B cell (primary cell): ENCODE results near the gene FUT3. TPM values are rescaled to one million over a fixed set of nuclear protein-coding genes. Genes with fewer than 3 reads are reported as not detected.

Source experiments
- ATAC-seq: fragments of 200-7000 bp; cut with Tn5 transposase; one replicate; pipeline ENCODE4 v1.10.0; 2021; ENCODE audit warnings: low read depth, mild to moderate bottlenecking, moderate number of reproducible peaks, moderate library complexity
- CTCF ChIA-PET: fragments of 350-600 bp; sonication (Branson Sonifier 250); formaldehyde crosslinking; loops from one replicate; lab custom pipeline; 2021; ENCODE audit warnings: antibody characterized with exemption, inconsistent platforms; lab: Charles Lee
- POLR2A ChIA-PET: fragments of 350-600 bp; sonication (Branson Sonifier 250); formaldehyde crosslinking; loops from one replicate; lab custom pipeline; 2021; ENCODE audit warnings: antibody characterized with exemption; lab: Charles Lee
- DNase-seq: peaks from one replicate; pipeline ENCODE4 v3.0.0; 2013
- H2AFZ ChIP-seq: 2 replicates; pipeline ENCODE4 v1.6.1; 2012; ENCODE audit warnings: mild to moderate bottlenecking, low read depth, low read length; ENCODE audit not compliant: insufficient read depth, poor library complexity, severe bottlenecking
- H3K27ac ChIP-seq, 2 donors: 1 replicate in 1 of 2; 2 replicates in 1 of 2; pipeline ENCODE4 v1.5.1; 2012 to 2013; ENCODE audit warnings: low read length in 2 of 2, mild to moderate bottlenecking in 2 of 2, moderate library complexity in 1 of 2
- H3K27me3 ChIP-seq, 4 experiments: fragments of 200-600 bp in 1 of 4; sonication (generic) in 1 of 4; replicated peaks in 1 of 4; 1 replicate in 2 of 4; 2 replicates in 2 of 4; pipeline versions ENCODE4 v1.6.1 to v1.7.0; 2013 to 2016; ENCODE audit warnings: low read length in 3 of 4, mild to moderate bottlenecking in 2 of 4, mixed read lengths in 1 of 4, moderate library complexity in 1 of 4; ENCODE audit not compliant: insufficient read depth in 4 of 4, control insufficient read depth in 3 of 4; ENCODE audit errors: control extremely low read depth in 1 of 4
- H3K36me3 ChIP-seq, 2 experiments: replicated peaks in 1 of 2; 1 replicate in 1 of 2; 2 replicates in 1 of 2; pipeline versions ENCODE4 v1.6.1 to v1.7.1; 2013; ENCODE audit warnings: low read length in 1 of 2; ENCODE audit not compliant: insufficient read depth in 2 of 2, control insufficient read depth in 1 of 2; ENCODE audit errors: control extremely low read depth in 1 of 2, extremely low read depth in 1 of 2
- H3K4me1 ChIP-seq, 2 donors: fragments of 200-600 bp in 1 of 2; sonication (generic) in 1 of 2; 1 replicate in 1 of 2; 2 replicates in 1 of 2; pipeline versions ENCODE4 v1.5.1 to v1.6.1; 2013 to 2017; ENCODE audit warnings: low read length in 2 of 2; ENCODE audit not compliant: control insufficient read depth in 2 of 2, insufficient read depth in 2 of 2
- H3K4me2 ChIP-seq: replicated peaks from 2 replicates; pipeline ENCODE3; 2012; ENCODE audit warnings: mild to moderate bottlenecking, low read depth, low read length; ENCODE audit not compliant: poor library complexity, severe bottlenecking
- H3K4me3 ChIP-seq, 5 experiments: fragments of 200-600 bp in 1 of 5; sonication (generic) in 1 of 5; 1 replicate in 3 of 5; 2 replicates in 2 of 5; pipeline versions ENCODE4 v1.5.1 to v1.7.0; 2011 to 2016; ENCODE audit warnings: low read length in 4 of 5, mild to moderate bottlenecking in 4 of 5, low read depth in 2 of 5, control low read depth in 1 of 5, moderate library complexity in 1 of 5; ENCODE audit not compliant: insufficient read depth in 1 of 5; ENCODE audit errors: control extremely low read depth in 1 of 5, extremely low read depth in 1 of 5
- H3K79me2 ChIP-seq: fragments of 200-600 bp; sonication (generic); one replicate; pipeline ENCODE4 v1.6.0; 2016; ENCODE audit warnings: low read length; ENCODE audit not compliant: control insufficient read depth, insufficient read depth
- H3K9ac ChIP-seq: fragments of 200-600 bp; sonication (generic); 2 replicates; pipeline ENCODE4 v1.6.1; 2017; ENCODE audit warnings: mild to moderate bottlenecking, low read length, moderate library complexity
- H3K9me3 ChIP-seq, 3 donors: one replicate each; pipeline versions ENCODE4 v1.6.1 to v1.7.1; 2013; ENCODE audit warnings: low read length in 2 of 3; ENCODE audit not compliant: control insufficient read depth in 2 of 3, insufficient read depth in 1 of 3; ENCODE audit errors: control extremely low read depth in 1 of 3
- H4K20me1 ChIP-seq: 2 replicates; pipeline ENCODE4 v1.6.0; 2012; ENCODE audit warnings: mild to moderate bottlenecking, low read length; ENCODE audit not compliant: insufficient read depth, control insufficient read depth, poor library complexity, severe bottlenecking
- H3K27ac Mint-ChIP-seq: one replicate; pipeline ENCODE4 v1.8.0; 2021; ENCODE audit warnings: mixed read lengths
- H3K27me3 Mint-ChIP-seq: one replicate; pipeline ENCODE4 v1.8.0; 2021; ENCODE audit warnings: mixed read lengths
- H3K4me1 Mint-ChIP-seq: one replicate; pipeline ENCODE4 v1.8.0; 2021; ENCODE audit warnings: mixed read lengths
- H3K4me3 Mint-ChIP-seq: one replicate; pipeline ENCODE4 v1.8.0; 2021; ENCODE audit warnings: mixed read lengths
- H3K9me3 Mint-ChIP-seq: one replicate; pipeline ENCODE4 v1.8.0; 2022; ENCODE audit warnings: mixed read lengths; ENCODE audit not compliant: insufficient read depth
- CTCF ChIP-seq: fragments of 200-600 bp; IDR thresholded peaks from one replicate; pipeline ENCODE4 v1.8.0; 2022; ENCODE audit warnings: antibody characterized with exemption, mild to moderate bottlenecking
- EZH2 ChIP-seq: IDR thresholded peaks from 2 replicates; pipeline ENCODE4 v1.6.1; 2012; ENCODE audit warnings: borderline replicate concordance, low read depth, mild to moderate bottlenecking, moderate library complexity, low read length; ENCODE audit not compliant: insufficient read depth, poor library complexity, severe bottlenecking
- WGBS: methylation state at CpG from one replicate; pipeline ENCODE4 v1.1.5; 2013; ENCODE audit warnings: missing lambda C conversion rate; ENCODE audit not compliant: insufficient coverage; 5-methylcytosine and 5-hydroxymethylcytosine counted together
- intact Hi-C: fragments of 100-400 bp; cut with micrococcal nuclease; formaldehyde crosslinking; loops from one replicate; pipeline ENCODE4 v1.10.0; 2022
- polyA plus RNA-seq: library from polyadenylated mRNA; depleted of rRNA; stranded (reverse); fragments of >200 nt; gene quantifications from 2 replicates; pipeline ENCODE4 v1.2.3, GENCODE V29; 2012
- total RNA-seq, 2 donors: library from RNA; stranded (reverse); fragments of 120-200 nt in 1 of 2; gene quantifications; 1 replicate in 1 of 2; 2 replicates in 1 of 2; pipeline versions ENCODE4 v1.2.3 to v1.2.4, GENCODE V29; 2013 to 2022

The FUT3 gene
- total and polyA plus RNA-seq, 2 donors (not counting 1 experiment from before 2014, with no cell fraction given), result not detected

DNA sequence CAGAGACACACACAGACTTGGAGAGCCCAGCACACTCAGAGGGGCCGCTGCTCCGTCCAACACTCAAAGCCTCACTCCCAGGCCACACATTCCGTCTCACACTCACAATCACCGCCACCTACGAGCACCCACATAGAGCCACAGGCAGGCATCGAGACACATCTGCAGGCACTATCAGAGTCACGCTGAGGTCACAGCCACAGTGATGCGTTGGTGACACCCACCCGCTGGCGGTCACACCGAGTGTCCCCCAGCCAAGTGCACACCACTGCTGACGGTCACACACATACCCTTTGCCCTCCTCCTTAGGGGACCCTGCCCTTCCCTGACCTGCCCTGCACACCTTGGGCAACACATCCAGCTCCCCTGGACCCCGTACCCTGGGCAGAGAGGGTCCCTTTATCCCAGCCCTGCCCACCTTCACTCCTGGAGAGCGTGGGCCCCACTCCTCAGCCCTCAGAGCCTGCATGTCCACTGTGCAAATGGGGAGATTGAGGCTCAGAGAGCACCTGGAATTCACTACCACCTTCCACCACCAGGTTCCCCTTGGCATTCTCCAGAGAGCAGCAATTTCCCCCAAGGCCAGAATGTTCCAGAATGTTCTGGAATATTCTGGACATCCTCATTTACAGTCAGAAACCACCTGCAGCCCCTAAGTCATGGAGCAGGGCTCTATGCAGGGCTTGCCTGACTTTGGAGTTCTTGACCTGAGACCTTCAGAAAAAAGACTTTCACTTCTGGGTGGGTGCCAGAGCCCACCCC is 13.7 kb upstream of the FUT3 start:
- H3K4me3 ChIP-seq, result no peak overlapping the region
- DNase-seq, result no peak
- no peak overlapping the region for H3K9ac ChIP-seq
- no peak overlapping the region for H3K4me2 ChIP-seq
- H4K20me1 ChIP-seq, result no peaks in the 10 kb centered on the region
- no peaks in the 10 kb centered on the region for H3K36me3 ChIP-seq
- H3K27ac ChIP-seq, result no peak overlapping the region
- no peaks in the 10 kb centered on the region for H3K9me3 ChIP-seq
- H3K27ac Mint-ChIP-seq, result no peak overlapping the region
- CTCF ChIA-PET, result no interaction called here
- H3K9me3 Mint-ChIP-seq, result no peaks in the 10 kb centered on the region
- H3K79me2 ChIP-seq, result no peaks in the 10 kb centered on the region
- intact Hi-C loops, result no loop called here
- H3K4me1 Mint-ChIP-seq, result no peaks in the 10 kb centered on the region
- POLR2A ChIA-PET, result no interaction called here
- no peak for TF ChIP-seq CTCF
- no peak for ATAC-seq
- no peak overlapping the region for H3K4me3 Mint-ChIP-seq
- peaks cover 16% of the 10 kb centered on the region for H3K27me3 Mint-ChIP-seq
- peaks cover 0 to 4% (median 0%) of the 10 kb centered on the region in 4 experiments for H3K27me3 ChIP-seq
- no peaks in the 10 kb centered on the region for H3K4me1 ChIP-seq
- no peak overlapping the region for H2AFZ ChIP-seq
- WGBS, result 92% methylated on average over 14 of the region's 14 CpGs

GRCh38 chr19:5864013-5864720 is 12.9 kb upstream of the FUT3 start:
- Histone ChIP-seq H3K27me3 (peaks cover 0 to 4% (median 0%) of the 10 kb centered on the region in 4 experiments), H3K79me2 (no peaks in the 10 kb centered on the region), H3K4me1 (no peaks in the 10 kb centered on the region), H2AFZ (no peak overlapping the region), H3K4me2 (no peak overlapping the region), H3K36me3 (no peaks in the 10 kb centered on the region), H3K9me3 (no peaks in the 10 kb centered on the region), H3K27ac (no peak overlapping the region), H3K9ac (no peak overlapping the region), H4K20me1 (no peaks in the 10 kb centered on the region), H3K4me3 (no peak overlapping the region)
- H3K27me3 Mint-ChIP-seq, result peaks cover 16% of the 10 kb centered on the region
- no peaks in the 10 kb centered on the region for H3K9me3 Mint-ChIP-seq
- DNase-seq (no peak), ATAC-seq (no peak)
- H3K4me1 Mint-ChIP-seq, result no peaks in the 10 kb centered on the region
- H3K27ac Mint-ChIP-seq, result no peak overlapping the region
- no peak overlapping the region for H3K4me3 Mint-ChIP-seq
- no peak for TF ChIP-seq EZH2
- TF ChIP-seq CTCF, result no peak
- WGBS, result 83% methylated on average over 7 of the region's 9 CpGs
- CTCF ChIA-PET, result no interaction called here
- intact Hi-C loops, result no loop called here
- POLR2A ChIA-PET, result no interaction called here
